HG03575 (cell line): ENCODE measurements around the gene SLC49A3.

Experiments used
- ATAC-seq: cut with Tn5 transposase; IDR thresholded peaks from one replicate; pipeline ENCODE4 v1.9.1; 2021; ENCODE audit not compliant: unreplicated experiment, insufficient number of reproducible peaks, low FRiP score; ENCODE audit errors: extremely low read depth

SLC49A3 gene

GRCh38 chr4:659851-660250 is 29.1 kb downstream of the SLC49A3 start:
- ATAC-seq = no peak

- no peak for ATAC-seq
Observed at GRCh38 chr4:658681-659667, 30.0 kb downstream of the SLC49A3 start.

- no peak for ATAC-seq
Observed at GRCh38 chr4:657834-658667, 30.9 kb downstream of the SLC49A3 start.

GRCh38 chr4:657338-657833 is 31.6 kb downstream of the SLC49A3 start:
- ATAC-seq = no peak

- no peak for ATAC-seq
Observed at GRCh38 chr4:656436-657337, 32.3 kb downstream of the SLC49A3 start.

- no peak for ATAC-seq
Observed at GRCh38 chr4:655464-656151, 33.3 kb downstream of the SLC49A3 start.

GRCh38 chr4:654871-655463 is 34.0 kb downstream of the SLC49A3 start:
- ATAC-seq = no peak

- ATAC-seq = no peak
Observed at GRCh38 chr4:654503-654845, 34.5 kb downstream of the SLC49A3 start.

GRCh38 chr4:653831-654502 is 35.0 kb downstream of the SLC49A3 start:
- ATAC-seq = no peak

GRCh38 chr4:653080-653821 is 35.7 kb downstream of the SLC49A3 start:
- no peak for ATAC-seq

- no peak for ATAC-seq
Observed at GRCh38 chr4:651884-652642, 36.9 kb downstream of the SLC49A3 start.

- ATAC-seq = no peak
Observed at GRCh38 chr4:650951-651883, 37.7 kb downstream of the SLC49A3 start.

- no peak for ATAC-seq
Observed at GRCh38 chr4:650461-650860, 38.5 kb downstream of the SLC49A3 start.

GRCh38 chr4:649751-650310 is 39.1 kb downstream of the SLC49A3 start:
- no peak for ATAC-seq

GRCh38 chr4:649293-649625 is 39.7 kb downstream of the SLC49A3 start:
- ATAC-seq = no peak
